Activated effector memory CD4-positive, alpha-beta T cell treated with Interleukin-2 at 50 U/mL for 16 hours (primary cell): ENCODE measurements around the gene REXO5.

Experiments used
- DNase-seq: peaks from one replicate; pipeline ENCODE4 v3.0.0-alpha.2; 2020

Gene REXO5

GRCh38 chr16:20875355-20875650, 69.0 kb downstream of the REXO5 start:
- DNase-seq = no peak

- no peak for DNase-seq
Observed at GRCh38 chr16:20878682-20879147, 72.4 kb downstream of the REXO5 start.

- DNase-seq = no peak
Observed at GRCh38 chr16:20879175-20880040, 73.1 kb downstream of the REXO5 start.

- no peak for DNase-seq
Observed at GRCh38 chr16:20880867-20881502, 74.7 kb downstream of the REXO5 start.

GRCh38 chr16:20881503-20881878, 75.2 kb downstream of the REXO5 start:
- no peak for DNase-seq

- DNase-seq = no peak
Observed at GRCh38 chr16:20883554-20884239, 77.4 kb downstream of the REXO5 start.

- DNase-seq = no peak
Observed at GRCh38 chr16:20884240-20884556, 77.9 kb downstream of the REXO5 start.

- DNase-seq = no peak
Observed at GRCh38 chr16:20886320-20886719, 80.0 kb downstream of the REXO5 start.

- DNase-seq = no peak
Observed at GRCh38 chr16:20887207-20887606, 80.9 kb downstream of the REXO5 start.

- DNase-seq = no peak
Observed at GRCh38 chr16:20889625-20890275, 83.4 kb downstream of the REXO5 start.

- DNase-seq = no peak
Observed at GRCh38 chr16:20894388-20894787, 88.1 kb downstream of the REXO5 start.

- no peak for DNase-seq
Observed at GRCh38 chr16:20897253-20897897, 91.0 kb downstream of the REXO5 start.

- no peak for DNase-seq
Observed at GRCh38 chr16:20897922-20898321, 91.6 kb downstream of the REXO5 start.

- DNase-seq = no peak
Observed at GRCh38 chr16:20899071-20899470, 92.7 kb downstream of the REXO5 start.
